ENCODE measurements around the gene CTSV. TPM values are rescaled to one million over a fixed set of nuclear protein-coding genes. Genes with fewer than 3 reads are reported as not detected.

The CTSV gene
- total RNA-seq, 1 donor from 2014 or later = 0.20 TPM

Other genes starting within 250 kb of the CTSV start
- gene ZNF782, start 184.6 kb downstream of the CTSV start, total RNA-seq = 2.0 and 2.6 TPM in 2 replicates
- not detected in 2 replicates for gene NUTM2G, start 110.3 kb downstream of the CTSV start, total RNA-seq